ENCODE data around the gene FOXL2NB.

FOXL2NB gene

DNA sequence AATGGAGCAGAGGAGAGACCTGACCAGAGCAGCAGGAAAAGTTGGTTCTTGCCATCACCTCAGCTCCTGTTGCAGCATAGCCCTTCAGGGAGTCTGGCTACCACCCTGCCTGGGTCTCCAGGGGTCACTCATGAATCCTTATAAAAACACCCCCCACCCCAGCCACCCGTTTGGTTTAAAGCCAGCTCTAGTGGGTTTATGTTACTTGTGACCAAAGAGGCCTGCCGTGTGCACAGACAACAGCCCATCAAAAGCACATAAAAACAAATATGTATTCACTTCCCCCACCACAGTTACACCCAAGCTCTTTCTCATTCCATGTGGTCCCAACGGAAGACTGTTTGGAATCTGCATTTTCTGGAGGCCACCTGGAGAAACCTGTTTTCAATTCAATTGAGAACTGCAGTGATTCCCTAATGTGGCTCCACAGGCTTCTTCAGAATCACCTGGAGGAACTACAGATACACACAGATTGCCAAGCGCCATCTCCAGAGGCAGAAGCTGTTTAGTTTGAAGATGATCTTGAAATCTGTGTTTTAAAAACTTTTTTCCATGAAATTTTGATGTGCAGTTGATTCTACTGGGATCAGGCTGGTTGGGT lies 13.8 kb upstream of the FOXL2NB start:
- DNase-seq (ENCODE audit: low read depth, low spot score), result peak; percentile 44

- DNase-seq (ENCODE audit: low read depth, low spot score), result peak; percentile 51
Measured at GRCh38 chr3:138933981-138934691, 12.9 kb upstream of the FOXL2NB start.

GRCh38 chr3:138935505-138935862 lies 11.5 kb upstream of the FOXL2NB start:
- no peak for DNase-seq (ENCODE audit: low read depth, low spot score)

DNA sequence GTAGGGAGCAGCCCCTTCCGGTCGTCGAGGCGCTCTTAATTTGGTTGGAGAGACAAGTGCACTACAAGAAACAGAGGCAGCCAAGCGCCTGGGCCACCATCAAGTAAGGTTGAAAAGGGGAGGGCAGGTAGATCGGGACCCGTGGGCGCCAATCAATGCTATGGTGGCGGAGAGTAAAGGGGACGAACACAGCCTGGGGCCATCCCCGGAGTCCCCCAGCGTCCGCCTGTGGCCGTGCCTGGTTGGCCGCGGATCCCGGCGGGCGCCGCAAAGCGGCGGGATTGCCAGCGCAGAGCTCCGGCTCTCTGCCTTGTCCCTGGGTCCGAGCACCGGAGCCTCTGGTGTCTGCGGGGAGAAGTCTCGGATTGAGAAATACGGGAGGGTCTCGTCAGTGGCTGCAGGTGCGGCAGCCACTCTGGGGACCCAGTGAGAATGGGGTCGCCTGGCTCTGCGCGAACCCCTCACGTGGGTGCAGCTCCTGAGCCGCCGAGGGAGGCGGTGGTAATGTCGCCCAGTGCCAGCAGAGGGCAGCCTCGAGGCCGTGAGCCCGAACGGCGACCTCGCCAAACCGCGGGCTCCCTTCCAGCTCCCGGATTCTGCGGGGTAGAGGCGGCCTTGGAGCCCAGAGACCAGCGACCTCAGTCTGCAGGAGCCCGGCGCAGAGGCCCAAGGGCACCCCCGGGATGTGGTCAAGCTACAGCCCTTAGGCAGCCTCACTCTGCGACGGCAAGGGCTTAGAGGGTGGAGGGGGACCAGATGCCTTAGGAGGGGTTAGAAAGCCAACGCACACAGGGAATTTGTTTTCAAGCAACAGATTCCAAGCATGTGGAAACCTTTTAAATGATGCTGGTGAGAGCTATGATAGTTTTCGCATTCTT lies 10.9 kb upstream of the FOXL2NB start:
- DNase-seq (ENCODE audit: low read depth, low spot score), result peak; percentile 91

GRCh38 chr3:138936741-138937689 lies 10.0 kb upstream of the FOXL2NB start:
- DNase-seq (ENCODE audit: low read depth, low spot score), result peak; percentile 34

- DNase-seq (ENCODE audit: low read depth, low spot score), result peak; percentile 51
Measured at GRCh38 chr3:138937690-138938055, 9.3 kb upstream of the FOXL2NB start.

- DNase-seq (ENCODE audit: low read depth, low spot score), result peak; percentile 56
Measured at GRCh38 chr3:138938056-138938876, 8.8 kb upstream of the FOXL2NB start.

DNA sequence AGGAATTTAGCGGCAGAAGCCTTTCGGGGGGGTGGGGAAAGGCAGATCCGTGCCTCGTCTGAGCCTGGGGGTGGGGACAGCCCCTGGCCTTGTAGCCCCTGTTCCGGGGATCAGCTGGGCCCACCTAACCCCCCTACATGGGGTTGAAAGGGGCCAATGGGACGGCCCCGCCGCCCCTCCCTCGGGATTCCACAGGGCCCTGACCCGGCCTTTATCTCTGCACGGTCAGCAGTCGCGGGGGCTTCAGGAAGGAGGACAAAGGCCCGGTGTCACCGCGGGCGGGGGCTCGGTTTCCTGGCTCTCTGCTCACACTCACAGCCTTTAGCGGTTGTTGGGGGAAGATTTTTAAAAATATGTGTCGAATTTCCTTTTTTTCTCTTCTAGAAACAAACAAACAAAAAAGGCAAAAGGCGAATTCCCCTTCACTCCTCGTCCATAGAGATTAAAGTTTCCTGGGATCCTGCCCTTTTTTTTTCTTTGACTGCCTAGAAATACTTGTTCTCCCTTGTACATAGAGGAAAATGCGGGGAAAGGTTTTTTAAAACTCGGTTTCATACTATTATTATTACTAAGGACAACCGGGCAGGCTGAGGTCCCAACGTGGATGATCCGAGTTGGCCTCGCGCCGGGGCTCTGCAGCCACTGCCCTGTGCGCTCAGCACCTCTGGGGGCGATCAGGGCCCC lies 8.0 kb upstream of the FOXL2NB start:
- DNase-seq (ENCODE audit: low read depth, low spot score), result peak; percentile 32

- peak; percentile 63 for DNase-seq (ENCODE audit: low read depth, low spot score)
Measured at GRCh38 chr3:138939561-138940241, 7.3 kb upstream of the FOXL2NB start.

DNA sequence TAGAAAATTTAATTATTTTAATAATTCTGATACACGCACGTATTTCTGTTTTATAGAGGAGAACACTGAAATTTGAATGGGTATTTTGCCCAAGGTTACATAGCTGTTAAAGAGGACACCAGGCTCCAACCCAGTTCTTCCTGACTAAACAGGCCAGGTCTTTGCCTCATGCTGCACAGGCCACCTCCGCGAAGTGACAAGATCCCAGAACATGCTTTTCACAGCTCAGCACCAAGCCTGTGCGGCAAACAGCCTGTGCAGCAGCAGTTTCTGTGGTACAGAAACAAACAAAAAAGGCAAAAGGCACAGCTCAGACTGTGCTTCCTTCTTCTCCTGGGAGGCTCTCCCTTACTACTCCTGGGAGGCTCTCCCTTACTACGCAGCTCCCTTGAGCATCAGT lies 6.6 kb upstream of the FOXL2NB start:
- DNase-seq (ENCODE audit: low read depth, low spot score), result no peak

DNA sequence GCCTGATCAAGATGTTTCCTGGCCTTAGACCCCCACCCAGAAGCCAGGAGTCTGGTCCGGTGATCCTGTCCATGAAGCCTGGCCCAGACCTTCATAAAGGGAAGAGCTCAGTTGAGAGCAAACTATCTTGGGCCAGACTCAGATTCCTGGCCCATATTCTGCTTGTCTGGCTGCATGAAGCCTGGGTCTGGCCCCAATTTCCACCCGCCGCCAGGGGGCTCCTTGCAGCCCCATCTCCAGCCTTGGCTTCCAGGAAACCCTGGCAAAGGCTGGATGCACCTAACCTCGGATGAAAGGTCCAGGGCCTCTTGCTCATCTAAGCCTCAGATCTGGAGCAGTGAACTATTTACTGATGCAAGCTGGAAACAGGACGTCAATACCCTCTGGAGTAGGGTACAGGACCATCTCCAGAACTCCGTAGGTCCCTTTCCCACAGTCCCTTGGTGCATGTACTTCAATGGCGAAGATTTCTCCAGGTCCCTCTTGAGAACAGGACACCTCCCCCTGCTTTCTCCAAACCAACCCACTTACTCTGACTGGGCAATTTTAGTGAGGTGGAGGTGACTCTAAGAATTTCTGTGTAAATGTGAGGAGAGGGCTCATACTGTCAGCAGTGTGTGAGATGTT lies 5.6 kb upstream of the FOXL2NB start:
- DNase-seq (ENCODE audit: low read depth, low spot score), result peak; percentile 92

DNA sequence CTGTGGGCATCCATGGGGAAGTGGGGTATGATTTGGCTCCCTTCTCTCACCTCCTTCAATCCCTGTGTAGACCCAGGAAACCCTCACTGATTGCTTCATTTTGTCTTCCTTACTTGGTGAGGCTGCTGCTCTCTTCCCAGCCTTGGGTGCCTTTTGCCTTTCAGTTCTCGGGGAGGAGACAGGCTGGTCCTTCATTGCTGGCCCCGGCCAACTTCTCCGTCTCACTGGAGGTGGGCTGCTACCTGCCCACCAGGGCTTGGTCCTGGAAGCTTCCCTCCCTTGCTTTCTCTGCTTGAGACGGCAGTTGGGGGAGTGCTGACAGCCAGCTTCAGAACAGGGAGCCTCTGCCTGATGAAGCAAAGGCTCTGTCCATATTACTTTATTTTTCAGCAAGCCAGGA lies 4.7 kb upstream of the FOXL2NB start:
- DNase-seq (ENCODE audit: low read depth, low spot score), result no peak

- DNase-seq (ENCODE audit: low read depth, low spot score), result peak; percentile 48
Measured at GRCh38 chr3:138942861-138943623, 4.0 kb upstream of the FOXL2NB start.

GRCh38 chr3:138943724-138944653 lies 3.0 kb upstream of the FOXL2NB start:
- DNase-seq (ENCODE audit: low read depth, low spot score), result peak; percentile 72

- no peak for DNase-seq (ENCODE audit: low read depth, low spot score)
Measured at GRCh38 chr3:138944654-138944928, 2.4 kb upstream of the FOXL2NB start.

GRCh38 chr3:138944929-138945708 lies 1.9 kb upstream of the FOXL2NB start:
- DNase-seq (ENCODE audit: low read depth, low spot score), result peak; percentile 86

Data from ELF-1 (cell line).